Kidney (tissue), 14 donors: ENCODE measurements around the gene LIN7B. TPM values are rescaled to one million over a fixed set of nuclear protein-coding genes. Genes with fewer than 3 reads are reported as not detected.
"Not testable (repeated sequence)": the region's sequence is repeated elsewhere in the genome, so short reads cannot be mapped to it uniquely, and the experiment has no call there.

Source experiments
- DNase-seq, 5 donors: peaks; one replicate each; pipeline ENCODE4 v3.0.0-alpha.2; 2013 to 2020
- FAIRE-seq: peaks from 2 replicates; lab custom pipeline; 2012; peaks lifted over from hg19 to GRCh38; lab: Jason Lieb, UNC
- H3K27ac ChIP-seq, 2 donors: one replicate each; pipeline ENCODE4 v1.7.0; 2013; ENCODE audit warnings: low read depth in 2 of 2, low read length in 2 of 2, inconsistent platforms in 1 of 2
- H3K27me3 ChIP-seq: one replicate; pipeline ENCODE4 v1.7.1; 2013; ENCODE audit warnings: low read length, inconsistent platforms; ENCODE audit not compliant: control insufficient read depth, insufficient read depth
- H3K36me3 ChIP-seq, 3 donors: one replicate each; pipeline versions ENCODE4 v1.7.0 to v1.7.1; 2013; ENCODE audit warnings: low read length in 3 of 3, control low read depth in 1 of 3, inconsistent platforms in 1 of 3; ENCODE audit not compliant: insufficient read depth in 3 of 3, control insufficient read depth in 2 of 3
- H3K4me1 ChIP-seq, 3 donors: one replicate each; pipeline versions ENCODE4 v1.7.0 to v1.7.1; 2013; ENCODE audit warnings: low read length in 3 of 3, inconsistent platforms in 1 of 3, low read depth in 1 of 3; ENCODE audit not compliant: control insufficient read depth in 2 of 3, insufficient read depth in 2 of 3
- H3K4me3 ChIP-seq, 3 donors: one replicate each; pipeline versions ENCODE4 v1.7.0 to v1.8.1; 2013; ENCODE audit warnings: low read length in 3 of 3, control low read depth in 1 of 3, inconsistent platforms in 1 of 3
- H3K9ac ChIP-seq, 3 donors: one replicate each; pipeline versions ENCODE4 v1.7.0 to v1.7.1; 2013; ENCODE audit warnings: low read length in 3 of 3, control low read depth in 1 of 3, inconsistent platforms in 1 of 3
- H3K9me3 ChIP-seq, 3 donors: one replicate each; pipeline versions ENCODE4 v1.7.0 to v1.7.1; 2013; ENCODE audit warnings: low read length in 3 of 3, control low read depth in 1 of 3, inconsistent platforms in 1 of 3; ENCODE audit not compliant: control insufficient read depth in 2 of 3, insufficient read depth in 1 of 3
- CTCF ChIP-seq: IDR thresholded peaks from 3 replicates; pipeline ENCODE4 v1.5.1; 2012; ENCODE audit warnings: mild to moderate bottlenecking, moderate library complexity, borderline replicate concordance; ENCODE audit not compliant: insufficient read depth; ENCODE audit errors: extremely low read depth
- intact Hi-C: fragments of 100-400 bp; cut with DNase I; formaldehyde crosslinking; loops from one replicate; pipeline ENCODE4 v1.11.1; 2022
- polyA plus RNA-seq: library from polyadenylated mRNA; stranded (reverse); fragments of 350-450 nt; fragmentation: Illumina TruSeq; extraction: RNeasy Lipid Tissue Mini Kit (QIAGEN cat#74804); gene quantifications from one replicate; pipeline ENCODE4 v1.2.3, GENCODE V29; 2014; ENCODE audit warnings: low read depth, low replicate concordance; ENCODE audit not compliant: insufficient read depth
- total RNA-seq: library from RNA; stranded (reverse); fragmentation: NEBNext Ultra II Directional; extraction: Animal tissue kit (Norgen Biotek cat#: 25700); gene quantifications from one replicate; pipeline ENCODE4 v1.2.1, GENCODE V29; 2021
- donor health status: control.
- donor health status: control.
- donor health status: control.
- donor health status: control.
- donor health status: control.
- donor health status: DM: yes; HTN: yes; CAD: no.
- donor health status: Normal renal cell carcinoma (clear cell type).

LIN7B gene
- total and polyA plus RNA-seq, 2 donors from 2014 or later = 4.7 to 9.7 TPM

GRCh38 chr19:49145573-49146407 is 31.6 kb downstream of the LIN7B start:
- peak; percentile 70 for TF ChIP-seq CTCF
- Histone ChIP-seq H3K9ac (no peak overlapping the region), H3K9me3 (no peaks in the 10 kb centered on the region), H3K27ac (no peak overlapping the region), H3K4me1 (peaks cover 0 to 22% (median 0%) of the 10 kb centered on the region in 3 donors), H3K36me3 (no peaks in the 10 kb centered on the region), H3K27me3 (no peaks in the 10 kb centered on the region), H3K4me3 (peak overlapping the region in 2 of 3 donors; percentile 14 to 44)
- no peak for FAIRE-seq
- peak; percentile 87 to 93 (median 92) for DNase-seq
- intact Hi-C loops = no loop called here

- H3K4me3 ChIP-seq = peak overlapping the region in 1 of 3 donors; percentile 44
- DNase-seq, H3K36me3 ChIP-seq, intact Hi-C loops, H3K9me3 ChIP-seq, H3K27ac ChIP-seq, FAIRE-seq, H3K9ac ChIP-seq, H3K27me3 ChIP-seq: not testable (repeated sequence)
- H3K4me1 ChIP-seq = peaks cover 0 to 26% (median 0%) of the 10 kb centered on the region in 3 donors
These were observed 32.2 kb downstream of the LIN7B start for GRCh38 chr19:49146408-49146770.

- peak overlapping the region in 2 of 3 donors; percentile 51 to 89 for H3K4me3 ChIP-seq
- FAIRE-seq (no peak), DNase-seq (peak in 2 of 5 donors; percentile 59 to 67)
- no peaks in the 10 kb centered on the region for H3K36me3 ChIP-seq
- H3K9me3 ChIP-seq = no peaks in the 10 kb centered on the region
- peak overlapping the region; percentile 16 to 41 for H3K27ac ChIP-seq
- TF ChIP-seq CTCF = no peak
- peaks cover 0 to 25% (median 0%) of the 10 kb centered on the region in 3 donors for H3K4me1 ChIP-seq
- intact Hi-C loops = no loop called here
- H3K27me3 ChIP-seq = no peaks in the 10 kb centered on the region
- peak overlapping the region in 1 of 3 donors; percentile 40 for H3K9ac ChIP-seq
These were observed 34.0 kb downstream of the LIN7B start for GRCh38 chr19:49148044-49148682.
